Measurements from ENCODE around the gene CDC20B.
"Not testable (repeated sequence)": the region's sequence is repeated elsewhere in the genome, so short reads cannot be mapped to it uniquely, and the experiment has no call there.

The CDC20B gene

GRCh38 chr5:55096182-55096581, 76.8 kb downstream of the CDC20B start:
- no peak overlapping the region for H3K4me3 ChIP-seq (ENCODE audit: low read depth, low read length)
- no peak for DNase-seq (ENCODE audit: low read depth)
- in situ Hi-C loops (cut with HindIII; ENCODE audit: low sequenced_read_pairs): no loop called here
- TF ChIP-seq CTCF (IDR thresholded peaks at IDR 0.05; ENCODE audit: low read depth, low read length, missing control alignments): no peak

GRCh38 chr5:55091011-55091410, 82.0 kb downstream of the CDC20B start:
- in situ Hi-C loops (cut with HindIII; ENCODE audit: low sequenced_read_pairs); H3K4me3 ChIP-seq (ENCODE audit: low read depth, low read length); DNase-seq (ENCODE audit: low read depth): not testable (repeated sequence)

- H3K4me3 ChIP-seq (ENCODE audit: low read depth, low read length); DNase-seq (ENCODE audit: low read depth); in situ Hi-C loops (cut with HindIII; ENCODE audit: low sequenced_read_pairs): not testable (repeated sequence)
Measured at GRCh38 chr5:55089301-55089700, 83.7 kb downstream of the CDC20B start.

- DNase-seq (ENCODE audit: low read depth): no peak
- no peak overlapping the region for H3K4me3 ChIP-seq (ENCODE audit: low read depth, low read length)
- TF ChIP-seq CTCF (IDR thresholded peaks at IDR 0.05; ENCODE audit: low read depth, low read length, missing control alignments): no peak
- in situ Hi-C loops (cut with HindIII; ENCODE audit: low sequenced_read_pairs): no loop called here
Measured at GRCh38 chr5:55081541-55081940, 91.4 kb downstream of the CDC20B start.

GRCh38 chr5:55073211-55073610, 99.8 kb downstream of the CDC20B start:
- in situ Hi-C loops (cut with HindIII; ENCODE audit: low sequenced_read_pairs): no loop called here
- TF ChIP-seq CTCF (IDR thresholded peaks at IDR 0.05; ENCODE audit: low read depth, low read length, missing control alignments): no peak
- no peak overlapping the region for H3K4me3 ChIP-seq (ENCODE audit: low read depth, low read length)
- DNase-seq (ENCODE audit: low read depth): no peak

GRCh38 chr5:55072666-55073065, 100.3 kb downstream of the CDC20B start:
- no peak for DNase-seq (ENCODE audit: low read depth)
- no peak for TF ChIP-seq CTCF (IDR thresholded peaks at IDR 0.05; ENCODE audit: low read depth, low read length, missing control alignments)
- in situ Hi-C loops (cut with HindIII; ENCODE audit: low sequenced_read_pairs): no loop called here
- H3K4me3 ChIP-seq (ENCODE audit: low read depth, low read length): no peak overlapping the region

- TF ChIP-seq CTCF (IDR thresholded peaks at IDR 0.05; ENCODE audit: low read depth, low read length, missing control alignments): no peak
- in situ Hi-C loops (cut with HindIII; ENCODE audit: low sequenced_read_pairs): no loop called here
- DNase-seq (ENCODE audit: low read depth): no peak
- no peak overlapping the region for H3K4me3 ChIP-seq (ENCODE audit: low read depth, low read length)
Measured at GRCh38 chr5:55071413-55071812, 101.6 kb downstream of the CDC20B start.

- TF ChIP-seq CTCF (IDR thresholded peaks at IDR 0.05; ENCODE audit: low read depth, low read length, missing control alignments): no peak
- H3K4me3 ChIP-seq (ENCODE audit: low read depth, low read length): no peak overlapping the region
- no peak for DNase-seq (ENCODE audit: low read depth)
- in situ Hi-C loops (cut with HindIII; ENCODE audit: low sequenced_read_pairs): no loop called here
Measured at GRCh38 chr5:55070968-55071367, 102.0 kb downstream of the CDC20B start.
